K562 (cell line): ENCODE results near the gene ECI1. TPM values are rescaled to one million over a fixed set of nuclear protein-coding genes. Genes with fewer than 3 reads are reported as not detected.

Experiments used
- CBX3 ChIP-seq, 2 experiments: IDR thresholded peaks; 1 replicate in 1 of 2; 2 replicates in 1 of 2; pipeline ENCODE4 v1.6.1; 2012; ENCODE audit warnings: inconsistent platforms in 2 of 2, low read length in 2 of 2, borderline replicate concordance in 1 of 2, control low read depth in 1 of 2
- CUX1 ChIP-seq: fragments of 200-800 bp; sonication (Bioruptor generic); IDR thresholded peaks from 2 replicates; pipeline ENCODE4 v1.6.1; 2016; ENCODE audit warnings: missing genetic modification characterization, missing compliant biosample characterization
- HSF4 ChIP-seq: fragments of 250-450 bp; sonication (Bioruptor Pico); IDR thresholded peaks from 2 replicates; pipeline ENCODE4 v2.1.2; 2022; ENCODE audit warnings: mild to moderate bottlenecking, moderate library complexity, borderline replicate concordance
- KAT2B ChIP-seq: IDR thresholded peaks from one replicate; pipeline ENCODE4 v1.6.1; 2012; ENCODE audit warnings: low read depth, mild to moderate bottlenecking, control low read depth, inconsistent platforms, low read length, moderate library complexity
- KLF13 ChIP-seq: fragments of 450-650 bp; IDR thresholded peaks from 2 replicates; pipeline ENCODE4 v1.6.1; 2016; ENCODE audit warnings: missing genetic modification characterization, low read depth, mild to moderate bottlenecking, missing compliant biosample characterization, moderate library complexity, borderline replicate concordance
- NEUROD1 ChIP-seq: fragments of 150-350 bp; IDR thresholded peaks from 2 replicates; pipeline ENCODE4 v1.6.1; 2014; ENCODE audit warnings: borderline replicate concordance, low read length, low read depth; ENCODE audit not compliant: partially characterized antibody
- NFATC3 ChIP-seq: fragments of 450-650 bp; IDR thresholded peaks from 2 replicates; pipeline ENCODE4 v1.6.1; 2017; ENCODE audit warnings: mild to moderate bottlenecking
- NFRKB ChIP-seq: fragments of 450-650 bp; IDR thresholded peaks from 2 replicates; pipeline ENCODE4 v1.6.1; 2016; ENCODE audit warnings: low read depth
- RBM39 ChIP-seq: fragments of 200-400 bp; formaldehyde crosslinking; optimal IDR thresholded peaks from 2 replicates; pipeline ENCODE3; 2018; ENCODE audit warnings: low read depth, low read length
- RFX1 ChIP-seq: fragments of 450-650 bp; IDR thresholded peaks from 2 replicates; pipeline ENCODE4 v1.6.1; 2016; ENCODE audit warnings: mild to moderate bottlenecking, moderate library complexity
- USF2 ChIP-seq: sonication (generic); formaldehyde crosslinking; IDR thresholded peaks from 2 replicates; pipeline ENCODE4 v1.5.0; 2020; ENCODE audit warnings: missing genetic modification reagents
- ZBTB17 ChIP-seq: fragments of 450-650 bp; formaldehyde crosslinking; IDR thresholded peaks from 2 replicates; pipeline ENCODE4 v1.4.0; 2020; ENCODE audit warnings: mild to moderate bottlenecking
- ZBTB7A ChIP-seq: IDR thresholded peaks from 2 replicates; pipeline ENCODE4 v1.6.1; 2011; ENCODE audit warnings: low read depth, mild to moderate bottlenecking, low read length, moderate library complexity, borderline replicate concordance; ENCODE audit not compliant: control insufficient read depth
- ZNF445 ChIP-seq: fragments of 250-450 bp; sonication (Bioruptor Pico); IDR thresholded peaks from 2 replicates; pipeline ENCODE4 v1.4.0; 2020; ENCODE audit warnings: low read depth, mild to moderate bottlenecking, moderate library complexity
- ZNF518B ChIP-seq: fragments of 250-450 bp; sonication (Bioruptor Pico); IDR thresholded peaks from 2 replicates; pipeline ENCODE4 v1.5.0; 2021; ENCODE audit warnings: mild to moderate bottlenecking, moderate library complexity
- polyA plus RNA-seq, 8 experiments: library from polyadenylated mRNA; depleted of rRNA in 4 of 8; stranded (reverse) in 5 of 8; unstranded in 3 of 8; fragments of >200 nt; fragmentation: Nextera tagmentation in 2 of 8; fragmentation: Illumina TruSeq in 1 of 8; extraction: Ambion mirVana in 2 of 8; extraction: Trizol in 1 of 8; gene quantifications; 2 replicates each; pipeline versions ENCODE4 v1.2.1 to v1.2.3, GENCODE V29; 2011 to 2014; ENCODE audit warnings: inconsistent platforms in 1 of 8, missing spikeins in 1 of 8
- total RNA-seq, 7 experiments: library from RNA; depleted of rRNA in 6 of 7; stranded (reverse); fragments of >200 nt in 6 of 7; fragmentation: Illumina TruSeq in 2 of 7; extraction: Trizol in 2 of 7; gene quantifications; 2 replicates each; pipeline versions ENCODE4 v1.2.1 to v1.2.3, GENCODE V29; 2011 to 2021; ENCODE audit warnings: low replicate concordance in 1 of 7
- TF ChIP-seq, protein P1 (sequence below): fragments of 250-450 bp; sonication (Bioruptor Pico); IDR thresholded peaks from 2 replicates; pipeline ENCODE4 v1.5.0; 2021

The ECI1 gene
- total and polyA plus RNA-seq, 9 of the 15 experiments (the other 6 are each of a cell fraction or from before 2014, with no cell fraction given), result 4.7 to 189 (median 54.0) TPM

DNA sequence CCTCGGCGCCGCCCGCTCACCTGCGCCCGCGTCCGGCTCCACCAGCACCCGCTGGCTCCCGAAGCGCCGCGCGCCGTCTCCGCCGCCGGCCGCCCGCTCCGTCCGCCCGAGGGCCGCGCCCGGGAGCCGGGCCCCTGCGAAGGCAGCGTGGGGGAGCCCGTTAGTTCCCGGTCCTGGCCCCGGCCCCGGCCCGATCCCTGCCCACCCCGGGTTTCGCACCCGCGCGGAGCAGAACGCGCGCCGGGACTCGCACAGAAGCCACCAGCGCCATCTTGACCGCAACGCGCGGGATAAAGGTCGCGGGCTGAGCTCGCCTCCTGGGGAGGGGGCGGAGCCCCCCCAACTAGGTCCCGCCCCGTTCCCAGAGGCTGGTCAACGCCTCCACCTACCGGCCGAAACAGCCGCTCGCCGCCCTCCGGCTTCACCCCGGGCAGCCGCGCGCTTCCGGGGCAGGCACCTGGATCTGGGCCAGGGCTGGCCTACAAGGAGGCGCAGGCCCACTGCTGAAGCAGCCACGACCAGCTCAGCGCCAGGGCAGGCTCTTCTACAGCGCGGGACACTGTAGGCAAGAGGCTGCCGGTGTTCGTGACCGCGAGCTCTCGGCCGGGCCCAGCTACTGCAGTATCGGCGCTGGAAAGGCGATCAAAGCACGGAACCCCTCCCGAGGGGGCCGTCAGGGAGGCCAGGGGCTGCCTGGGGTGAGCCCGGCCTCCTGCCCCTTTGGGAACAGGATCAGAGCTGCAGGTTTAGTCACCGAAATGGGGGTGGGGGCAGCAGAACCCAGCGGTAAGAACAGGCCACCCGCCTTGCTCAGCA, at the start of gene ECI1 (continued):
- TF ChIP-seq CUX1 (CRISPR knock-in tag) (no peak), ZNF518B (CRISPR knock-in tag) (no peak), KLF13 (tag) (peak; percentile 71; the same call in 1 of the 2 replicates), HSF4 (CRISPR knock-in tag) (no peak), RBM39 (no peak), ZBTB7A (peak; percentile 90; the same call in 1 of the 2 replicates), RFX1 (no peak), ZBTB17 (CRISPR knock-in tag) (peak; percentile 25; the same call in 1 of the 2 replicates), KAT2B (no peak), NFRKB (peak; percentile 77; the same call in 1 of the 2 replicates), ZNF445 (no peak), NEUROD1 (no peak), CBX3 (IDR thresholded peaks at IDR 0.05; ENCODE audit: borderline replicate concordance in 1 of 2, low read length in 2 of 2) (no peak; a peak in 1 of 3 replicates), USF2 (no peak), NFATC3 (no peak)
- TF ChIP-seq, protein P1, sequence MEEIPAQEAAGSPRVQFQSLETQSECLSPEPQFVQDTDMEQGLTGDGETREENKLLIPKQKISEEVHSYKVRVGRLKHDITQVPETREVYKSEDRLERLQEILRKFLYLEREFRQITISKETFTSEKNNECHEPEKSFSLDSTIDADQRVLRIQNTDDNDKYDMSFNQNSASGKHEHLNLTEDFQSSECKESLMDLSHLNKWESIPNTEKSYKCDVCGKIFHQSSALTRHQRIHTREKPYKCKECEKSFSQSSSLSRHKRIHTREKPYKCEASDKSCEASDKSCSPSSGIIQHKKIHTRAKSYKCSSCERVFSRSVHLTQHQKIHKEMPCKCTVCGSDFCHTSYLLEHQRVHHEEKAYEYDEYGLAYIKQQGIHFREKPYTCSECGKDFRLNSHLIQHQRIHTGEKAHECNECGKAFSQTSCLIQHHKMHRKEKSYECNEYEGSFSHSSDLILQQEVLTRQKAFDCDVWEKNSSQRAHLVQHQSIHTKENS (CRISPR knock-in tag), result no peak
